Epidermal melanocyte (primary cell): ENCODE data around the gene PCSK2.

Experiments
- DNase-seq: peaks from one replicate; pipeline ENCODE4 v3.0.0; 2011; ENCODE audit warnings: low spot score; ENCODE audit not compliant: insufficient read length

The PCSK2 gene

DNA sequence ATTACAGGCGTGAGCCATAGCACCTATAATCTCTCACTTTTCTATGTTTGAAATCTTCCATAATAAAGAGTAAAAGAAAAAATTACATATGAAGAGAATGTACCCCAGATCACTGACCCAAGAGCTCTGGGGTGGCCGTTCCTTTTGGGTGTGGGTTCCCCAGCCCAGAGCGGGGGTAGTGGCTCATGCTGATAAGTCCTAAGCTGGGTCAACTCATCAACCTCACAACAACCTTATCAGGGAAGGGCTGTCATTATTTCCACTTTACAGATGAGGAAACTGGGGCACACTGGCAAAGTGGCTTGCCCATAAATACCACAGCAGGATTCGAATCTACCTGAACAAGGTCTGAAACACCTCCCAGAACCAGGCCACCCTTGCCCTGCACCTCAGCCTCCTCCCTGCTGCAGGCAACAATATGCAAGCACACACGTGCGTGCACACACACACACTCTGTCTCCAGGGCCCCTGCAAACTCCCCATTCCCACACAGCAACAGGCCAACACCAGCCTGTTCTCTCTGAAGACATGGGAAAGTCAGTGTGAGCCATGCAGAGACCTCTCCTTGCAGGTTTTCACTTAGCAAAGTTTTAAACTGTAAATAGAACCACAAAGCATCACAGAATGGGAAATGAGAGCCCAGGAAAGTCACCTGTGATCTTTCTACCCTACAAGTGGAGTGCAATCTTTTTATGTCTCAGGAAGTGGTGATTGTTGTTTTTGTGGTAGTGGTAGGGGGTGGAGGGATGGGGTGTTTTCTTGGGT is 276.6 kb downstream of the PCSK2 start:
- DNase-seq = no peak

DNA sequence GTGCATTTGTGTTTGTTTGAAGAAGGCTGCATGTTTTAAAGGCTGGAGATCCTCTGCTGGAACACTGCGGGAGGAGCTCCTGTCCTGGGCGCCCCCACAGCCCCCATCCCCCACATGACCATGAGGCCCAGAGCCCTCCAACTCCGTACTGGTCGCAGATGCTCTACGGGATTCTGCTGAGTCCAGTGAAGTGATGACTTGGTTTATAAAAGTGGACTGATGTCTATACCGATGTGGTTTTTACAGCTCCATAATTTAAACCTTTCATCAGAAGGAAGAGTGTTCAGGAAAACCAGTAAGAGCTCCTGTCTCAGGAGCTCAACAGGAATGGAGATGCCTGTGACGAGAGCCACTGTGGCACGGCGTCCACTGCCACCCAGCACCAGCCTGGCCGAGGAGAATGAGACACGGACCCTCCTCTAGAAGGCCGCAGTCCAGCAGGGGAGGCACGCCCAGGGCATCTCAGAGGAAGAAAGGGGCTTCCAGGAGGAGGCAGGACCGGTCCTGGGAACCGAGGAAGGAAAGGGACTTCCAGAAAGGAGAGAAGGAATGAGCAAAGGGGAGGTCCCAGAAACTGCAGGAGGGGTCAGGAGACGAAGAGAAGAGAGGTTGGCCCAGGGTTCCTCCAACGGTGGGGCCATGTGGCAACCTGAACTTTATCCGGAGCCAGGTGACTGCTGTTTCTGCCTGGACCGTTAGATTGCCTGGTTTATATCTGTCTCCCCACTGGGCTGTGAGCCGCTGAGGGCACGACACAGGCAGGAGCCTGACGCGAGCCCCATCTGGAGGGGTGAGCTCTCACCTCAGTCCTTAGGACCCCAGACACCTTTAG is 277.4 kb downstream of the PCSK2 start:
- DNase-seq = no peak

DNA sequence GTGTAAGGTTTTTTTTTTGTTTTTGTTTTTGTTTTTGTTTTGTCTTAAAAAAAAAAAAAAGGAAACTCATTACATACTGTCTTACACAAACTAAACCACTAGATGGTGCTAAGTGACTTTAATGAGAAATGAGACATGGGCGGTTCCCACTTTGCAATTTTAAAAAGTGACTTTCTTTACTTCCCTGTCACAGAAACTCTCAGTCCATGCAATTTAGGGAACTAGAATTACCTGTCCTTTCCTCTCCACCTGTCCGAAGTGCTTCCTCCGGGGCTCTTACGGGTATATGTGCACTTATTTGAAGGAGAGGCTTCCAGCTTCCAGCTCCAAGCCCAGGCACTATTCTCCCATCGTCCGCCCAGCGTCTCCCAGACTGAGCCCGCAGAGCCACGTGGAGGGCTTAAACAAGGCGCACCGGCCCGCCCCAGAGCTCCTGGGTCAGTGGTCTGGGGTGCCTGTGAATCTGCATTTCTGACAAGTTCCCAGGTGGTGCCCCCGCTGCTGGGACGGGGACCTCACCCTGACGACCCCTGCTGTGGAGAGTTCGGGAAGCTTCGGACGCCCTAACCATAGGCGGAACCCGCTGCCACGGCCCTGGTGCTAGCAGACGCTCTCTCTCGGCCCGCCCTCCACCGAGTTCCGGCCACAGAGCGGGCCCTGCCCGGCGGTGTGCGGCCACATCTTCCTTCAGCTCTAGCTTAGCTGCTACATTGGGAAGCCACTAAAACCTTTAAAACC is 278.2 kb downstream of the PCSK2 start:
- DNase-seq = no peak

DNA sequence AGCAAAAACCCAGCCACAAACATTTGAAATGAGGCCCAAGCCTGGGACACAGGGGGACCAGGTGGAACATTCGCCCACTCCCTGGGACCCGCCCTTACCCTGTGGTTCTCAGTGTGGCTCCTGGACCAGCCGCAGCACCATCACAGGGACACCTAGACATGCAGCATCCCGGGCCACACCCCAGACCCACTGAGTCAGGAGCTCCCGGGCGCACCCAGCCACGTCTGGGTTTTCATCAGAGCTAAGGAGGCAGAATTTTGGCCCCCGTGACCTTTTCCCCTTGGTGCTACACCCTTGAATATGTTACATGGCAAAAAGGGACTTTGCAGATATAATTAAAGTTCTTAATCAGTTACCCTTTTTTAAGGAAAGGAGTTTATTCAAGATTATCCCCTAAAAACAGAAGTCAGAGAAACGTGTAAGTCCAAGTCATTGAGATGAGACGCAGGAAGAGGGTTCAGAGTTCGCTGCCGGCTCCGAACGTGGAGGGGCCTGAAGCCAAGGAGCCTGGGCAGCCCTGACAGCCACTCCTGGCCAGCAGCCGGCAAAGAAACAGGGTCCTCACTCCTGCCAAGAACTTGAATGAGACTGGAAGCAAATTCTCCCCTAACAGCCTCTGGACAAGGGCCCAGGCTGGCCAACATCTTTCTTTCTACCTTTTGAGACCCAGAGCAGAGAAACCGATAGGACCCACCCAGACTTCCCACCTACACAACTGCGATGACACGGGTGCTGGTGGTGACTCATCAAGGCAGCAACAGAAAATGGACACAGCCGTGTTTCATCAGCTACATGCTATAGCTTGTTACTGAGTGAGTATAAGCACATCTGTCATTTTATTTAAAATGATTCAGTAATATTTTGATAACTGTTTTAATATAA is 279.0 kb downstream of the PCSK2 start:
- no peak for DNase-seq

DNA sequence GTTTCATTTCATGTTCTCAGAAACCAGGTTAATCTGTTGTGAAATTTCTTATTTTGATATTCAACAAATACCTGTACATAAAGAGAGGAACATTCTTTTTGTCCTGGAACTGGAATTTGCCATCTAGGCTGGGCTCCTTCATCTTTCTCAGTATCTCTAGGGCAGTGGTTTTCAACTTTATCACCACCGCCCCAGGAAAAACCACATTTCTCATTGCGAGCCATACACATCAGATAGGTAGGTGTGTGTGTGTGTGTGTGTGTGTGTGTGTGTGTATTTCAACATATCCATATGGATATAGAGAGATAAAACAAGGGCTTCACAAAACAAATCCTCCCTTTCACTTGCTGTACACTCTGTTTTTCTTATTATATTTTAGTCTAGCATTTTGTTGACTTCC is 280.2 kb downstream of the PCSK2 start:
- no peak for DNase-seq

DNA sequence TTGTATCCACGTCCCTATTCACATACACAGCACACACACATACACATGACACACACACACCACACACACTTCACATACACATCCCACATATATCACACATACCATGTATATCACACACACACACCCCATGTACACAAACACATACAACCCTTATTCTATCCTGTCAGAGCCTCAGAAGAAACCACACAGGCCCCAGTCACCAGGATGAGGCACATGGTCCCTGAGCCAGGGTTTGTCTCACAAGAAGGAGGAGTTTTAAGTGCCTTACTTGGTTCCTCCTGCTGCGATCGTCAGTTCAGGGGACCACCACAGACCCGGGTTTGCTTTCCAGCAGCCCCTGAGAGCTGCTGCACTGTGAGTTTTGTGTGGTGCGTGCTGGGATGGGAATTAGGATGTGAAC is 280.7 kb downstream of the PCSK2 start:
- no peak for DNase-seq

DNA sequence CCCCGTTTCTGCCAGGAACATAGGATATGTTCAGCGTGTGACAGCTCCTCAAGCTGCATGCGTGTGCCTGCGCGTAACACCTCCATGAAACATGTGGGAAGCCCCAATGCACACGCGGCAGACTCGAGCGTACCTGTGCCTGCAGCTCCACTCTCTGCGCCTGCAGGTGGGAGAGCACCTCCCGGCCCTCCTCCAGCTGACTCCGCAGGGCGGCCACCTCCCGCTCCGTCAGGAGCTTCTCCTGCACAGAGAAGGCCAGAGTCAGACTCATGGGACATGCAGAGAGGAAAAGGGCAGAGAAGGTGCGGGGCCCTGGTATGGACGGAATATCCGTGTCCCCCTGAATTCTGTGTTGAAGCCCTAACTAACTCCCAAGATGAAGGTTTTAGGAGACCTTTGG is 281.9 kb downstream of the PCSK2 start:
- DNase-seq = no peak

DNA sequence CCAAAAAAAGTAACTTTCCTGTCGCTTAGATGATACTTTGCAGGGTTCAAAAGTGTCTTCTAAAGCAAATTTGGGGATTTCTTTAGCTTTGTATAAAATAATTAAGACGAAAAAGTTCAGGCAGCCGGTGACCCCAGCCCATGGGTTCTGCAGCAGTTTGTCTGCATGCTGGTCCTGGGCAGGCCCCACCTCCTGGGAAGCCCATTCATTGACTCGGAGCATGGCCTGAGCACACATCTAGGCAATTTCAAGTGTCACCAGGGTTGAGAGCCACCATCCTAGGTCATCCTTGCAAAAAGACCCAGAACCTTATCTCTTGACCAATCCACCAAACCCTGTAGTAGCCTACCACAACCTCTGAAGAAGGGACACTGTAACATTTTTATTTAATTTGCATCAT is 283.7 kb downstream of the PCSK2 start:
- DNase-seq = no peak

DNA sequence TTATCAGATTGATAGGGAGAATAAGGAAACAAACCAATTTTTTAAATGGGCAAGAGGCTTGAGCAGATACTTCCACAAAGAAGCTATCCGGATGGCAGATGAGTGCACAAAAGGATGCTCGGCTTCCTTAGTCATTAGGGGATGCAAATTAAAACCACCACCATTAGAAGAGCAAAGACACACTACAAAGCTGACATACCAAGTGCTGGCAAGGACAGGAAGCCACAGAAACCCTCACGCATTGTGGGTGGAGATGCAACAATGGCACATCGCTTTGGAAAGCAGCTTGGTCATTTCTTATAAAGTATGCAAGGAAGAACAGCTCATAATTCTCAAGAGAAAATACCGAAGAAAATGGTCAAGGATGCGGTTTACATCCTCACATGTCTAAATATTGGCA is 284.6 kb downstream of the PCSK2 start:
- no peak for DNase-seq

DNA sequence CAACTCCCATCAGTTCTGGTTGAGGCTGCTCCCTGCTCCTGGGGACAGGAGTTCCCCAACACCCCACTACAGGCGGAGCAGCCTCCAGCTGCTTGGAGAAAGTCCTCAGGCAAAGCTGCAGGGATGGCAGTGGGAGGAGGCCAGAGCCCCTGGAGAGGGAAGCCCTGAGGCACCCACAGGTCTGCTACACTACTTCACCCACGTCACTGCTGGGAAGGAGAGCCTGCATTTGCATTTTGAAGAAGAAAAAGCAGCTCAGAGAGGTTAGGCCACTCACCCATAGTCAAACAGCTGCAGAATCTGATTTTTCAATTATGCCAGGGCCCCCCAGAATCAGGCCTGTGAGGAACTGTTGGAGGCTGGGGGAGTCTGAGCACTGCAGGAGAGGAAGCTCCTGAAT is 287.1 kb downstream of the PCSK2 start:
- no peak for DNase-seq

DNA sequence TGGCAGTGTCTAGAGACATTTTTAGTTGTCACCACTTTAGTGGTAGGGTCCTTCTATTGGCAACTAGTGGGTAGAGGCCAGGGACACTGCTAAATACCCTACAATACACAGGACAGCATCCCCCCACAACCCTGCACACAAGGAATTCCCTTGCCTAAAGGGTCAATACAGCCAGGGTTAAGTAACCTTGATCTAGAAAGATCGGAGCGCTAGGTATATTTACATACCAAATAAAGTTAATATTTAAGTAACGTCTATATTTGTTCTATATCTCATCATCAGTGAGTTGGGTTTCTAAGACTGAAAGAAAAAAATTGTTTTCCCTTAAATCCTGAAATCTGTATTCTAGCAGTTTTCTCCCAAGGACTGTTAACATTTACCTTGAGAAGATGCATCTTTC is 288.2 kb downstream of the PCSK2 start:
- DNase-seq = no peak

DNA sequence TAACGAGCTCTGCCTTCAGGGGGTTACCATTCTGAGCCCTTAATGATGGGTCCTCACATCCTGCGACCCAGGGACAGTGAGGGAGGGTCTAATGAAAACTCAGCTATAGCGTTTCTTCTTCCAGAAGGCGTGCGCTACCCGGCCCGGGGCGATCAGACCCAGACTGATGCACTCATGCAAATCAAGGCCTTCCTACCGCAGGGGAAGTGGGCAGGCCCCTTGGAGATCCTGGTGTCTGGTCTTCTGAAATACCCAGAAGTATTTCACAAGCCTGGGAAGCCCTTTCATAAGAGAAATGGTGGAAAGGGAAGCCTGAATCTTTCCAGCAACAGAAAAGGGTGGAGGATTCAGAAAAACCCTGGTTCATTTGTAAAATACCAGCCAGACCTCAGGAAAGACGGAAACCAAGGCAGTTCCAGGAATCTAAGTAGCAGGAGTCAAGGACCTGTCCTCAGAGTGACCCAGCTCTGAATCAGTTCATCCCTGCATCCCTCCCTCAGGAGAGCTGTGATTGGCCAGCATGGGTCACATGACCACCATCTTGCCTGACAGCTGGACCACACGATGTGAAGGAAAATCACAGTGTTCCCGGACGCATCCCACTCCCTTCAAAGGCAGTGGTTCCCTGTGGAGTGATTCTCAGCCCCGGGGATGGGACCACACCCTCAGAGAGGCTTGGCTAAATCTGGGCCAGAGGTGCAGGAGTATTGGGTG is 291.7 kb downstream of the PCSK2 start:
- no peak for DNase-seq

DNA sequence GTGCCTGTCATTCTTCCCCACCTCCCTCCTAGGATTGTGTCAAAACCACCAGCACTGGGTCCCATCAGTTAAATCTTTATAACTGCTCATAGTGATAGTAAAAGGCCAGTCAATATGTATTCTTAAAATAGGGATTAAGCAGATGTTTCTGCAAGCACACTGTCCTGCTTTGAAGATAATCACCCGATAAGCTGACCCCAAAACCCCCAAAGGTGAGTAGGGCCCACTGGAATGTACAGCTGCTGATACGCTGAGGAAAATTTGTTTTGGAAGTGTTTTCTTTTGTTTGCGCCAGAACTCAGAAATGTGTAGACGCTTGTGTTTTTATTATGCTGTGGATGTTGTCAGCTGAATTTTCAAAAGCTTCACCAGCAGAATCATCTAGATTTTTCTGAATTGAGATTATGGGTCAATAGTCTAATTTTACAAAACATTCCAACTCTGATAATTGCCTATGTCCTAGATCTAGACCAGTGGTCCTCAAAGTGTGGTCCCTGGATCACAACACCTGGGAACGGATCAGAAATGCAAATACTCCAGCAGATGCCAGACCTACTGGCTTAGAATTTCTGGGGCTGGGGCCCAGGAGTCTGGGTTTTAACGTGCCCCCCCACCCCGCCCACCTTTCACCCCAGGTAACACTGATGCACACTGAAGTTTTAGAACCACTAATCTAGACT is 292.9 kb downstream of the PCSK2 start:
- no peak for DNase-seq

DNA sequence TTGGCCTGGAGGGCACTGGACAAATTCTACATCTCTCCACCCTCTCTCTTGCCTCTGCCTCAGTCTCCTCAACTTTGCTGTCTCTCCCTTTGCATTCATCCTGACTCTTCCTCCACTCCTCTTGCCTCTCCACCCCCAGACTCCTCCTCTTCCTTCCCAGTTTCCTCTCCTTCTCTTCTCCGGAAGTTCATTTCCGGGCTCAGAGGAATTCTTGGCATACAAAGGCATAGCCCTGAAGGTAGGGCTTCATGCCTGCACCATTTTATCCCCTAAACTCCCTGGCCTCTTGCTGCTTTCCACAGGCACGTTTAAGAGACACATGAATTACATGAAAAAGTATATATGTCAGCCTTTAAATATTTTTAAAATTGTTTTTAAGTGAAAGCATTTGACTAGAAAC is 293.7 kb downstream of the PCSK2 start:
- DNase-seq = no peak

DNA sequence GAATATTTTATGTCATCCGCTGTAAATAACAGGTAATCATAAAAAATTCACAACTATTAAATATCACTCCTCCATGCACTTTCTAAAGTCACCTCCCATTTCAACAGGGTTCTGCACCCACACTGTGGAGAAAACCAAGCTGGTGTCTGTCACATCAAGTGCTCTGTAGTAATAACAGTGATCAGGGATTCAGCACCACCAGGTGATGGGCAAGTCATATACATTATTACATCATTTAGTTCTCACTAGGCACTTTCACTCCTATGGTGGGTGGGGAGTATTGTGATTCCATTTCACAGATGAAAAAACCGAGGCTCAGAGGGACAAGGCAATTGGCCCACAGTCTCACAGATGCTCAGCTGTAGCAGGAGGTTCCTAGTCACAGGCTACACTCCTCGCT is 295.7 kb downstream of the PCSK2 start:
- DNase-seq = no peak

DNA sequence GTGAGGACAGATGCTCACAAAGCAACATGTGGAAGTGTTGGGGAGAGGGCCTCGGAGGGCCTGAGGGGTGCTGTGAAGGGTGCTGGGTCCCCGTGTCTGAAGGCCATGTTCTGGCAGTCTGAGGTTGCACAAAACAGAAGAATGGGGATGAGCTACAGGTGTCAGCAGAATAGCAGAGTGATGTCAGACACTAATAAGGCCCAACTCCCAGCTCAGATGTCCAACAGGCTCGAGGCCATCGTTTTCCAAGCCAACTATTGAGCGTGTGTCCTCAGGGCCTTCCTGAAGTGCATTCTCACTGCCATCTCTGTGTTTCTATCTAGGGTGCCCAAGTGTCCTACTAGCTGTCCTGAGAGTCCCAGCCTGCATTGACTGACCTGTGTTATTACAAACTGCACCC is 296.5 kb downstream of the PCSK2 start:
- no peak for DNase-seq

DNA sequence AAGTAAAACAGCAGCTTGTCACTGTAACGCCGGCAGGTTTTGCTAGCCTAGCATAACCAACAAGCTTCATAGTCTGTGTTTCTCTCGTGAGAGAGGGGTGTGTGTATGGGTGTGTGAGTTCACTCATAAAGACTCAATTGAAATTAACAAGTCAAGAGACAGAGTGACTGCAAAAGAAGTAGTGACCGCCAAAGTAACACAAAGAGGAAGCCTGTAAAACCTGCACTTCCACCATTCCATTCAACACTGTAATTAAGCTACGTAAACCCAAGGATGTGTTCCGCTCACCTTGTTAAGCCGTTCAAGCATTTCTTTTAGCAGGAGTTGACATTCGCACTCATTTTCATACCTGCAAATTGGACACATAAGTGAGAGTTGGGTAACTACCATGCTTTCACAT is 297.7 kb downstream of the PCSK2 start:
- DNase-seq = no peak

DNA sequence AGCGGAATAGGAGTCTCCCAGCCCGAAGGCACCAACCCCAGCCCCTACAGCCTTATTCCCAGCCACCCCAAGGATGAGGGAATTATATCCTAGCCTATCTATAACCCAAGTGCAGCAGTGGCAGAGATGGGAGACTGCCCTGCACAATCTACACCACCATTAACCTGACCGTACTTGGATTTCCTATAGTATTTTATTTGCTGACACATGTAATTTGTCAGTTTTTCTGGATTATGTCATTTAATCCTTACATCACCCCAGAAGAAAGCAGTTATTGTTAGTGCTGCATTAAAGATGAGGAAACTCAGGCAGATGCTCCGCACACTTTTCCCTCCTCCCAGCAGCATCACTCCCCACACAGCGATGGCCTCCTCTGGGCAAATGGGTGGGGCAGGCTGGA is 298.3 kb downstream of the PCSK2 start:
- no peak for DNase-seq

DNA sequence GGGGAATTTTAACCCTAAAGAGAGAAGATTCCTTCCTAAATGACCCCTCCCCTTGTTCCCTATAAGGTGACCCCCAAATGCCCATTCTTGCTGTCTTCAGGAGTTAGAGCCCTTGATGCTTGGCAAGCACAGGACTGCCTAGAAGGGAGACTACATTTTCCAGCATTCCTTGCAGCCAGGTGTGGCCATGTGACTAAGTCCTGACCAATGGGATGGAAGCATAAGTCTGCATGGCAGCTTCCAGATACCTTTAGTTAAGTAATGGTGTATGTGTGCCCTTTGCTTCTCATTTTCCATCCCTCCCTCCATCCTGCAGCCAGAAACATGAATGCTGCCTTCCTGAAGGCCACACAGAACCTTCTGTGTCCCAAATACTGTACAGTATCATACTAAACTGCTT is 298.8 kb downstream of the PCSK2 start:
- no peak for DNase-seq

DNA sequence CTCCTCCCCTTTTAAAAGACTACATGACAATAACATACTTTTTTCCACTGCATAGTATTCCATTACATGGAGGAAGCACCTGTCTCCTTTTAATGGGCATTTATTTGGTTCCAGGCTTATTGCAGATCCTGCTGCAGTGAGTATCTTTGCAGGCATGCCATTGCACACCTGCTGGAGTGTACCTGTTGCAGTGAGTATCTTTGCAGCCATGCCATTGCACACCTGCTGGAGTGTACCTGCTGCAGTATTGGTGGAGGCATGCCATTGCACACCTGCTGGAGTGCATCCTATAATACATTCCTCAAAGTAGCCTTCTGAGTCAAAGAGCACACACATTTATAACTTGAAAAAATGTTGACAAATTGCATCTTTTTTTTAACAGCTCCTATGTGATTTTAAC is 302.7 kb downstream of the PCSK2 start:
- DNase-seq = no peak
